Right lobe of liver (tissue), 4 donors: ENCODE data around the gene TBXAS1.

Experiments used
- CTCF ChIP-seq, 4 donors: fragments of 200-600 bp in 3 of 4; fragments of 450-650 bp in 1 of 4; IDR thresholded peaks; one replicate each; pipeline versions ENCODE4 v1.5.1 to v1.8.0; 2016 to 2022; ENCODE audit warnings: antibody characterized with exemption in 4 of 4, mild to moderate bottlenecking in 2 of 4
- POLR2A ChIP-seq: fragments of 450-650 bp; IDR thresholded peaks from one replicate; pipeline ENCODE4 v1.6.1; 2017; ENCODE audit warnings: antibody characterized with exemption, mild to moderate bottlenecking
- donor health status: DM: no; HTN: no; CAD: no.
- donor health status: DM: no; HTN: no; CAD: no.
- donor health status: DM: no; HTN: yes; CAD: no.

GRCh38 chr7:140021603-140022002 lies 192.5 kb downstream of the TBXAS1 start:
- TF ChIP-seq CTCF (IDR thresholded peaks at IDR 0.05) (no peak), POLR2A (no peak)
